Osteoblast (primary cell): Measurements from ENCODE around the gene ZNF3. TPM values are rescaled to one million over a fixed set of nuclear protein-coding genes. Genes with fewer than 3 reads are reported as not detected.

Source experiments
- DNase-seq: peaks from one replicate; pipeline ENCODE4 v3.0.0; 2011; ENCODE audit warnings: low spot score, mixed read lengths; ENCODE audit not compliant: insufficient read length; ENCODE audit errors: missing footprints
- H2AFZ ChIP-seq: 2 replicates; pipeline ENCODE4 v1.6.0; 2011; ENCODE audit warnings: mild to moderate bottlenecking, low read length
- H3K27ac ChIP-seq: 2 replicates; pipeline ENCODE4 v1.5.1; 2011; ENCODE audit warnings: mild to moderate bottlenecking, low read depth, low read length, moderate library complexity
- H3K27me3 ChIP-seq: 2 replicates; pipeline ENCODE4 v1.6.0; 2012; ENCODE audit warnings: mild to moderate bottlenecking, control low read depth, inconsistent platforms, low read length, moderate library complexity; ENCODE audit not compliant: insufficient read depth
- H3K36me3 ChIP-seq: 2 replicates; pipeline ENCODE4 v1.5.1; 2011; ENCODE audit warnings: mild to moderate bottlenecking, low read length, control low read depth, moderate library complexity; ENCODE audit not compliant: insufficient read depth
- H3K4me1 ChIP-seq: 2 replicates; pipeline ENCODE4 v1.5.1; 2011; ENCODE audit warnings: mild to moderate bottlenecking, low read length, control low read depth, moderate library complexity; ENCODE audit not compliant: insufficient read depth
- H3K4me2 ChIP-seq: 2 replicates; pipeline ENCODE4 v1.6.0; 2011; ENCODE audit warnings: mild to moderate bottlenecking, low read length; ENCODE audit not compliant: insufficient read depth
- H3K4me3 ChIP-seq: fragments of 200-600 bp; sonication (generic); 3 replicates; pipeline ENCODE4 v1.5.1; 2012; ENCODE audit warnings: mild to moderate bottlenecking, low read length, inconsistent platforms; ENCODE audit not compliant: insufficient read depth
- H3K79me2 ChIP-seq: 2 replicates; pipeline ENCODE4 v1.6.0; 2012; ENCODE audit warnings: mild to moderate bottlenecking, low read length, control low read depth, inconsistent platforms; ENCODE audit not compliant: insufficient read depth
- H3K9me3 ChIP-seq: 2 replicates; pipeline ENCODE4 v1.5.1; 2011; ENCODE audit warnings: low read depth, low read length, control low read depth
- H4K20me1 ChIP-seq: 2 replicates; pipeline ENCODE4 v1.6.0; 2012; ENCODE audit warnings: mild to moderate bottlenecking, low read length, control low read depth; ENCODE audit not compliant: insufficient read depth
- CTCF ChIP-seq: IDR thresholded peaks from 2 replicates; pipeline ENCODE4 v1.5.1; 2011; ENCODE audit warnings: mild to moderate bottlenecking, low read depth, low read length, moderate library complexity; ENCODE audit errors: extremely low read depth
- total RNA-seq: library from RNA; depleted of rRNA; stranded (reverse); fragments of >200 nt; gene quantifications from 2 replicates; pipeline ENCODE4 v1.2.3, GENCODE V29; 2012

The ZNF3 gene
- total RNA-seq, 1 donor = 30.4 TPM

- peak; percentile 99 for DNase-seq
- H4K20me1 ChIP-seq = no peaks in the 10 kb centered on the region
- H3K9me3 ChIP-seq = no peaks in the 10 kb centered on the region
- H3K79me2 ChIP-seq = peaks cover 29% of the 10 kb centered on the region
- H3K27ac ChIP-seq = peak overlapping the region; percentile 72
- H3K4me1 ChIP-seq = peaks cover 25% of the 10 kb centered on the region
- H3K36me3 ChIP-seq = peaks cover 48% of the 10 kb centered on the region
- H3K4me2 ChIP-seq = peak overlapping the region; percentile 97
- TF ChIP-seq CTCF = no peak
- H3K4me3 ChIP-seq = peak overlapping the region; percentile 90
- no peak overlapping the region for H2AFZ ChIP-seq
- no peaks in the 10 kb centered on the region for H3K27me3 ChIP-seq
Measured at GRCh38 chr7:100102950-100103840, 21.7 kb upstream of the ZNF3 start.

GRCh38 chr7:100101016-100101862, 19.7 kb upstream of the ZNF3 start, which contains the start of the genes AP4M1 and MCM7:
Gene AP4M1, plus strand, starts transcription at chr7:100101643. Its CDS starts 72 bp downstream, at chr7:100101715.
Gene MCM7, minus strand, starts transcription at chr7:100101397. Its CDS starts 103 bp downstream, at chr7:100101294.
- Histone ChIP-seq H3K27me3 (no peaks in the 10 kb centered on the region), H3K36me3 (peaks cover 47% of the 10 kb centered on the region), H4K20me1 (no peaks in the 10 kb centered on the region), H3K4me2 (peak within 1 kb of the TSS; percentile 97), H3K79me2 (peaks cover 42% of the 10 kb centered on the region), H2AFZ (peak within 1 kb of the TSS; percentile 74), H3K27ac (peak within 1 kb of the TSS; percentile 76), H3K4me3 (peak within 1 kb of the TSS; percentile 90), H3K4me1 (peaks cover 25% of the 10 kb centered on the region), H3K9me3 (no peaks in the 10 kb centered on the region)
- DNase-seq = peak; percentile 100
- TF ChIP-seq CTCF = no peak

- H3K36me3 ChIP-seq = peaks cover 50% of the 10 kb centered on the region
- peaks cover 42% of the 10 kb centered on the region for H3K79me2 ChIP-seq
- H3K27ac ChIP-seq = peak overlapping the region; percentile 76
- H3K9me3 ChIP-seq = no peaks in the 10 kb centered on the region
- H3K4me3 ChIP-seq = peak overlapping the region; percentile 90
- TF ChIP-seq CTCF = no peak
- H3K4me1 ChIP-seq = peaks cover 25% of the 10 kb centered on the region
- peak; percentile 99 for DNase-seq
- H3K27me3 ChIP-seq = no peaks in the 10 kb centered on the region
- H3K4me2 ChIP-seq = peak overlapping the region; percentile 97
- peak overlapping the region; percentile 57 for H2AFZ ChIP-seq
- no peaks in the 10 kb centered on the region for H4K20me1 ChIP-seq
Measured at GRCh38 chr7:100100420-100101015, 19.0 kb upstream of the ZNF3 start.
